SJSA1 (cell line): ENCODE measurements around the gene PTPRC. TPM values are rescaled to one million over a fixed set of nuclear protein-coding genes. Genes with fewer than 3 reads are reported as not detected.
A peak's percentile ranks its signal among the peaks of the same experiment; 100 is the strongest.

Source experiments
- DNase-seq, 2 experiments: peaks; one replicate each; pipeline ENCODE4 v3.0.0-alpha.2; 2015 to 2020; ENCODE audit warnings: low spot score in 2 of 2, low read depth in 1 of 2
- H3K27ac ChIP-seq: fragments of 250-450 bp; sonication (Bioruptor Pico); 2 replicates; pipeline ENCODE4 v1.5.1; 2020; ENCODE audit warnings: mild to moderate bottlenecking, moderate library complexity
- H3K27me3 ChIP-seq: fragments of 250-450 bp; sonication (Bioruptor Pico); replicated peaks from 2 replicates; pipeline ENCODE4 v1.5.1; 2020; ENCODE audit warnings: mild to moderate bottlenecking, moderate library complexity
- H3K36me3 ChIP-seq: fragments of 250-450 bp; sonication (Bioruptor Pico); 2 replicates; pipeline ENCODE4 v1.5.1; 2020; ENCODE audit warnings: mild to moderate bottlenecking
- H3K4me1 ChIP-seq: fragments of 250-450 bp; sonication (Bioruptor Pico); replicated peaks from 2 replicates; pipeline ENCODE4 v1.6.1; 2021; ENCODE audit warnings: mild to moderate bottlenecking
- H3K4me3 ChIP-seq: fragments of 250-450 bp; sonication (Bioruptor Pico); 2 replicates; pipeline ENCODE4 v1.5.1; 2020; ENCODE audit warnings: mild to moderate bottlenecking
- H3K9me3 ChIP-seq: fragments of 250-450 bp; sonication (Bioruptor Pico); replicated peaks from 2 replicates; pipeline ENCODE4 v1.5.1; 2020; ENCODE audit warnings: mild to moderate bottlenecking
- total RNA-seq: library from RNA; depleted of rRNA; stranded (reverse); fragments of >200 nt; shearing (Covaris generic); gene quantifications from 2 replicates; pipeline ENCODE4 v1.2.3, GENCODE V29; 2014

The PTPRC gene
- total RNA-seq, 1 experiment from 2014 or later, result not detected

- Histone ChIP-seq H3K9me3 (no peaks in the 10 kb centered on the region), H3K36me3 (no peaks in the 10 kb centered on the region), H3K4me3 (no peak overlapping the region), H3K27me3 (no peaks in the 10 kb centered on the region), H3K4me1 (no peaks in the 10 kb centered on the region), H3K27ac (no peak overlapping the region)
- DNase-seq, result no peak
These were observed 8.2 kb downstream of the PTPRC start for GRCh38 chr1:198647055-198647454.

GRCh38 chr1:198648592-198648991 lies 9.8 kb downstream of the PTPRC start:
- no peak overlapping the region for H3K4me3 ChIP-seq
- no peaks in the 10 kb centered on the region for H3K27me3 ChIP-seq
- H3K4me1 ChIP-seq, result no peaks in the 10 kb centered on the region
- no peak overlapping the region for H3K27ac ChIP-seq
- no peaks in the 10 kb centered on the region for H3K36me3 ChIP-seq
- DNase-seq, result no peak
- no peaks in the 10 kb centered on the region for H3K9me3 ChIP-seq

GRCh38 chr1:198649232-198649967 lies 10.6 kb downstream of the PTPRC start:
- H3K27me3 ChIP-seq, result no peaks in the 10 kb centered on the region
- no peak overlapping the region for H3K4me3 ChIP-seq
- no peaks in the 10 kb centered on the region for H3K9me3 ChIP-seq
- no peaks in the 10 kb centered on the region for H3K4me1 ChIP-seq
- no peaks in the 10 kb centered on the region for H3K36me3 ChIP-seq
- DNase-seq, result no peak
- no peak overlapping the region for H3K27ac ChIP-seq

GRCh38 chr1:198649968-198650338 lies 11.1 kb downstream of the PTPRC start:
- no peaks in the 10 kb centered on the region for H3K36me3 ChIP-seq
- no peak overlapping the region for H3K27ac ChIP-seq
- DNase-seq, result no peak
- no peak overlapping the region for H3K4me3 ChIP-seq
- no peaks in the 10 kb centered on the region for H3K4me1 ChIP-seq
- no peaks in the 10 kb centered on the region for H3K9me3 ChIP-seq
- no peaks in the 10 kb centered on the region for H3K27me3 ChIP-seq

- no peaks in the 10 kb centered on the region for H3K27me3 ChIP-seq
- H3K27ac ChIP-seq, result no peak overlapping the region
- no peaks in the 10 kb centered on the region for H3K36me3 ChIP-seq
- no peaks in the 10 kb centered on the region for H3K9me3 ChIP-seq
- H3K4me3 ChIP-seq, result no peak overlapping the region
- no peaks in the 10 kb centered on the region for H3K4me1 ChIP-seq
- DNase-seq, result no peak
These were observed 11.7 kb downstream of the PTPRC start for GRCh38 chr1:198650506-198650905.

- H3K9me3 ChIP-seq, result no peaks in the 10 kb centered on the region
- DNase-seq, result no peak
These were observed 13.0 kb downstream of the PTPRC start for GRCh38 chr1:198651650-198652400.

GRCh38 chr1:198653808-198654413 lies 15.1 kb downstream of the PTPRC start:
- H3K27ac ChIP-seq, result no peak overlapping the region
- no peak for DNase-seq
- H3K4me3 ChIP-seq, result no peak overlapping the region
- H3K4me1 ChIP-seq, result peaks cover 3% of the 10 kb centered on the region; the same call in 1 of the 2 replicates
- no peaks in the 10 kb centered on the region for H3K36me3 ChIP-seq
- H3K27me3 ChIP-seq, result no peaks in the 10 kb centered on the region
- H3K9me3 ChIP-seq, result no peaks in the 10 kb centered on the region

More at GRCh38 chr1:198651650-198652400, 13.0 kb downstream of the PTPRC start:
- no peaks in the 10 kb centered on the region for H3K36me3 ChIP-seq
- H3K4me1 ChIP-seq, result no peaks in the 10 kb centered on the region
- no peak overlapping the region for H3K27ac ChIP-seq
- H3K4me3 ChIP-seq, result no peak overlapping the region
- no peaks in the 10 kb centered on the region for H3K27me3 ChIP-seq

GRCh38 chr1:198655459-198656121 lies 16.8 kb downstream of the PTPRC start:
- no peak overlapping the region for H3K4me3 ChIP-seq
- no peak for DNase-seq
- no peaks in the 10 kb centered on the region for H3K9me3 ChIP-seq
- no peaks in the 10 kb centered on the region for H3K36me3 ChIP-seq
- no peaks in the 10 kb centered on the region for H3K27me3 ChIP-seq
- peaks cover 3% of the 10 kb centered on the region; the same call in 1 of the 2 replicates for H3K4me1 ChIP-seq
- no peak overlapping the region for H3K27ac ChIP-seq

GRCh38 chr1:198656500-198656932 lies 17.7 kb downstream of the PTPRC start:
- Histone ChIP-seq H3K27me3 (no peaks in the 10 kb centered on the region), H3K4me1 (peaks cover 3% of the 10 kb centered on the region; the same call in 1 of the 2 replicates), H3K36me3 (no peaks in the 10 kb centered on the region), H3K9me3 (no peaks in the 10 kb centered on the region), H3K4me3 (no peak overlapping the region), H3K27ac (no peak overlapping the region)
- DNase-seq, result no peak

- DNase-seq, result peak in 1 of 2 experiments; percentile 23
- H3K27me3 ChIP-seq, result no peaks in the 10 kb centered on the region
- peaks cover 3% of the 10 kb centered on the region; the same call in 1 of the 2 replicates for H3K4me1 ChIP-seq
- H3K36me3 ChIP-seq, result no peaks in the 10 kb centered on the region
- H3K4me3 ChIP-seq, result no peak overlapping the region
- no peaks in the 10 kb centered on the region for H3K9me3 ChIP-seq
- H3K27ac ChIP-seq, result no peak overlapping the region
These were observed 18.8 kb downstream of the PTPRC start for GRCh38 chr1:198657550-198658064.

GRCh38 chr1:198660341-198661261 lies 21.8 kb downstream of the PTPRC start:
- Histone ChIP-seq H3K4me1 (peaks cover 3% of the 10 kb centered on the region; the same call in 1 of the 2 replicates), H3K27me3 (no peaks in the 10 kb centered on the region), H3K4me3 (no peak overlapping the region), H3K27ac (no peak overlapping the region), H3K36me3 (no peaks in the 10 kb centered on the region), H3K9me3 (no peaks in the 10 kb centered on the region)
- no peak for DNase-seq

GRCh38 chr1:198662821-198663220 lies 24.0 kb downstream of the PTPRC start:
- Histone ChIP-seq H3K4me3 (no peak overlapping the region), H3K9me3 (no peaks in the 10 kb centered on the region), H3K4me1 (peaks cover 12% of the 10 kb centered on the region), H3K27ac (no peak overlapping the region), H3K36me3 (no peaks in the 10 kb centered on the region), H3K27me3 (no peaks in the 10 kb centered on the region)
- DNase-seq, result no peak
